Activated effector memory CD4-positive, alpha-beta T cell treated with Interleukin-2 at 50 U/mL for 16 hours (primary cell): ENCODE measurements around the gene PRODH2.
"Not testable (repeated sequence)": the region's sequence is repeated elsewhere in the genome, so short reads cannot be mapped to it uniquely, and the experiment has no call there.

Experiments
- DNase-seq: peaks from one replicate; pipeline ENCODE4 v3.0.0-alpha.2; 2020

The PRODH2 gene

GRCh38 chr19:35842666-35843272 is 30.1 kb upstream of the PRODH2 start:
- DNase-seq, result no peak

GRCh38 chr19:35841961-35842595 is 29.4 kb upstream of the PRODH2 start:
- no peak for DNase-seq

GRCh38 chr19:35836096-35836495 is 23.5 kb upstream of the PRODH2 start:
- not testable (repeated sequence) for DNase-seq

- DNase-seq, result no peak
Measured at GRCh38 chr19:35833972-35834371, 21.3 kb upstream of the PRODH2 start.

- DNase-seq, result no peak
Measured at GRCh38 chr19:35832054-35832453, 19.4 kb upstream of the PRODH2 start.

- no peak for DNase-seq
Measured at GRCh38 chr19:35830986-35831385, 18.3 kb upstream of the PRODH2 start.

GRCh38 chr19:35828692-35829301 is 16.2 kb upstream of the PRODH2 start:
- peak; percentile 15 for DNase-seq

- DNase-seq, result no peak
Measured at GRCh38 chr19:35824150-35824549, 11.5 kb upstream of the PRODH2 start.

GRCh38 chr19:35822579-35822978 is 9.9 kb upstream of the PRODH2 start:
- no peak for DNase-seq

GRCh38 chr19:35818445-35818844 is 5.8 kb upstream of the PRODH2 start:
- DNase-seq, result no peak

GRCh38 chr19:35816846-35817245 is 4.2 kb upstream of the PRODH2 start:
- no peak for DNase-seq

- no peak for DNase-seq
Measured at GRCh38 chr19:35816262-35816661, 3.6 kb upstream of the PRODH2 start.

- no peak for DNase-seq
Measured at GRCh38 chr19:35813043-35813890, 622 bp upstream of the PRODH2 start.

- DNase-seq, result no peak
Measured at GRCh38 chr19:35811317-35812219, 1.1 kb downstream of the PRODH2 start.

- DNase-seq, result no peak
Measured at GRCh38 chr19:35807633-35808032, 5.0 kb downstream of the PRODH2 start.

- DNase-seq, result no peak
Measured at GRCh38 chr19:35806597-35806996, 6.0 kb downstream of the PRODH2 start.

GRCh38 chr19:35805526-35806102 is 7.0 kb downstream of the PRODH2 start:
- DNase-seq, result no peak

- no peak for DNase-seq
Measured at GRCh38 chr19:35801828-35802227, 10.8 kb downstream of the PRODH2 start.

GRCh38 chr19:35797663-35798062 is 15.0 kb downstream of the PRODH2 start:
- no peak for DNase-seq

GRCh38 chr19:35796645-35797542 is 15.8 kb downstream of the PRODH2 start:
- DNase-seq, result no peak

GRCh38 chr19:35795564-35795963 is 17.1 kb downstream of the PRODH2 start:
- DNase-seq, result not testable (repeated sequence)
